GM21786 (cell line): ENCODE data around the gene SERINC2.

Experiments
- ATAC-seq: cut with Tn5 transposase; IDR thresholded peaks from one replicate; pipeline ENCODE4 v1.9.1; 2021; ENCODE audit not compliant: unreplicated experiment

The SERINC2 gene

DNA sequence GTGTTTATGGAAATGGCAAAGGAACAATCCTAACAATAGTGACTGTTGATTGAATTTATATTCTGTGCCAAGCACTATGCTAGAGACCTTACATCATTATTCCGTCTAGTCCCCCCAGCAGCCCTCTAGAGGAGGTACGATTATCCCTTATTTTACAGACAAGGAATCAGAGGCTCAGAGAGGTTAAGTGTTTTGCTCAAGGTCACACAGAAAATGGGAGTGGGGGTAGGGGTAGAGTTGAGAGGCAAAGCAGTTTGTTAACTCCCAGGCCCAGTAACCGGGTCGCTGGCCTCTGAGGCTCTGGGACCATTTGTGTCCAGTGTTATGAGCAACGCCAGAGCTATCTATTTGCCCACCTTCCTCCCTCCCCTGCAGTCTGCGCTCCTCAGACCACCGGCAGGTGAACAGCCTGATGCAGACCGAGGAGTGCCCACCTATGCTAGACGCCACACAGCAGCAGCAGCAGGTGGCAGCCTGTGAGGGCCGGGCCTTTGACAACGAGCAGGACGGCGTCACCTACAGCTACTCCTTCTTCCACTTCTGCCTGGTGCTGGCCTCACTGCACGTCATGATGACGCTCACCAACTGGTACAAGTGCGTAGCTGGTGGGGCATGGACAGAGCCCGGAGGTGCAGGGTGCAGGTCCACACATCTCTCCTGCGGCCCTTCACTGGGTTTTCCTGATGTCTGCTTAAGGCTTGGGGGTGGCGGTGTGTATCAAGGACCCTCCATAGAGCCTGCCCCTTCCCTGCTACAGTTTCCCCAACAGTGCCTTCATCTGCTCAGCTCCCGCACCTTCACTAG lies 19.8 kb downstream of the SERINC2 start:
- ATAC-seq: no peak

DNA sequence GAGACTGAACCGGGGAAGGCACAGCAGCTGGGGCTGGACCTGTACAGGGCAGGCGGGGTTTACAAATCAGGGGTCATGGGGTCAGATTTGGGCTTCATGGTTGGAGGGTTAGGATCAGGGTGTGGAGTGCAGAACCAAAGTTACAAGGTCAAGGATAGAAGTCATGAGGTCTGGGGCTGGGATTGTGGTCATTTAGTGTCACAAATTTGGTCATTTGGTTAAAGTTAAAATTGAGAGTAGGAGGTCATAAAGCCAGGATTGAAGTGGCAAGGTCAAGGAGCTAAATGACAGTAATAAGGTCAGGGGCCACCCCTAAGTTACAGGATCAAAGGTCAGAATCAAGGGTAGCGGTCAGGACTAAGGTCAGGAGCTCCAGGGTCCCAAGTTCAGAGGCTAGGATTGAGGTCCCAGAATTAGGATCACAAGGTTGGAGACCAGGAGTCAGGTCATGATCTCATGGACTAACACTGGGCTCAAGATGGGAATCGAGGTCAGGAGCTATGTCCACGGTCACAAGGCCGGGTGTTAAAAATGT lies 20.4 kb downstream of the SERINC2 start:
- no peak for ATAC-seq

DNA sequence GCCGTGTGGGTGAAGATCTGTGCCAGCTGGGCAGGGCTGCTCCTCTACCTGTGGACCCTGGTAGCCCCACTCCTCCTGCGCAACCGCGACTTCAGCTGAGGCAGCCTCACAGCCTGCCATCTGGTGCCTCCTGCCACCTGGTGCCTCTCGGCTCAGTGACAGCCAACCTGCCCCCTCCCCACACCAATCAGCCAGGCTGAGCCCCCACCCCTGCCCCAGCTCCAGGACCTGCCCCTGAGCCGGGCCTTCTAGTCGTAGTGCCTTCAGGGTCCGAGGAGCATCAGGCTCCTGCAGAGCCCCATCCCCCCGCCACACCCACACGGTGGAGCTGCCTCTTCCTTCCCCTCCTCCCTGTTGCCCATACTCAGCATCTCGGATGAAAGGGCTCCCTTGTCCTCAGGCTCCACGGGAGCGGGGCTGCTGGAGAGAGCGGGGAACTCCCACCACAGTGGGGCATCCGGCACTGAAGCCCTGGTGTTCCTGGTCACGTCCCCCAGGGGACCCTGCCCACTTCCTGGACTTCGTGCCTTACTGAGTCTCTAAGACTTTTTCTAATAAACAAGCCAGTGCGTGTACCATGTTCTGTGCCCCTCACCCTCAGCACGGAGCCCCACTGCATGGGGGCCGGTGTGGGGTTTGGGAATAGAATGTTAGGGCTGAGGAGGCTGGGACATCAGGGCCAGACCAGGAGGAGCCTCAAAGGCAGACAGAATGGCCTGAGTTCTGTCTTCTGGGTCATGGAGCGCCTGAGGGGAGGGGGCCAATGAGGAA lies 21.3 kb downstream of the SERINC2 start:
- no peak for ATAC-seq

DNA sequence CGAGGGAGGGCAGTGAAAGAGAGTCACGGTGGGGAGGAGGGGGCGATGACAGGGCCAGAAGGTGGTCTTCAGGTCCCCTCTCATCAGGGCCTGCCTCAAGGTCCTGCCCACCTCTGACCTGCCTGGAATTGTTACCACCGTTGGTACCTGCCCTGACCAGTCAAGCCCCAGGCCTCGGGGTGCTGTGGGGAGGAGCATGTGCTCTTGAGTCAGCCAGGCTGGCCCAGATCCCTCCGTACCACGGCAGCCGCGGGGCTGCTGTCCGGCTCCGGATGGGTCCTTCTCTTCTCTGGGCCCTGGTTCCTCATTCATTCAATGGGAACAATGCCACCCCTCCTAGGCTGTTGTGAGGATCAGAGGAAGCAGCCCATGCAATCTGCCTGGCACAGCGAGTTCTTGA lies 22.0 kb downstream of the SERINC2 start:
- ATAC-seq: no peak

DNA sequence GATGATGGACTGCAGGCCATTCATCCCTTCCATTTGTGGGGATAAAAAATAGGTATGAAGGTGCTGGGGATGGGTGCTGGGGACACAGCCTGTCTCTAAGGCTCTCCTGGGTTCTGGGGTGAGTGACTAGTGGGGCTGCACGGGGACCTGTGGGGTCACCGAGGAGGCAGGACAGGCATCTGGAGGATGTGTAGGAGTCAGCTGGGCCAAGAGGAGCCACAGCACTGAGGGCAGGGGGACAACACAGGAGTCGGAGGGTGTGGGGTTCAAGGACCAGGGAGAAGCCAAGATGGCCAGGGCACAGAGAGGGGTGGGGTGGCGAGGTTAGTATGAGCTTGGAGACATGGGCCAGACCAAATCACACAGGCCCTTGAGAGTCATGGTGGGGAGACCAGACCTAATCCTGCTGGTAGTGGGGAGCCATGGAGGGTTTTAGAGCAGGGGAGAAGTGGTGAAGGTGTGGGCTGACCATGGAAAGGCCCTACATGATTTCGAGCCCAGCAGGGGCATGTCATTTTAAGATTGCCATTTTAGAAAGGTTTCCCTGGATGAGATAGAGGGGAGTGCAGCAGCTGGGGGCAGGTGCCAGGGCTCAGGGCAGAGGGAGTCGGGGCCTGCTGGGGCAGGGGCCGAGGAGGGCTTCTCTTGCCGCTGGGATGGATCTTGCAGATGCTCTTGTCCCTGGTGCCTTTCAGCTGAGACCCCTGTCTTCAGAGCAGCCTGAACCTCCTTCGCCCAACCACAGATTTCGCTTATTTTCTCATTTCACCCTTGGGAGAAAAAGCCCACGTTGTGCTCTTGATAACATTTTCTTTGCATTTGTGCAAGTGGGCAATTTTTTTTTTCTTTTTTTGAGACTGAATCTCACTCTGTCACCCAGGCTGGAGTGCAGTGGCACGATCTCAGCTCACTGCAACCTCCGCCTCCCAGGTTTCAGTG lies 22.7 kb downstream of the SERINC2 start:
- no peak for ATAC-seq

DNA sequence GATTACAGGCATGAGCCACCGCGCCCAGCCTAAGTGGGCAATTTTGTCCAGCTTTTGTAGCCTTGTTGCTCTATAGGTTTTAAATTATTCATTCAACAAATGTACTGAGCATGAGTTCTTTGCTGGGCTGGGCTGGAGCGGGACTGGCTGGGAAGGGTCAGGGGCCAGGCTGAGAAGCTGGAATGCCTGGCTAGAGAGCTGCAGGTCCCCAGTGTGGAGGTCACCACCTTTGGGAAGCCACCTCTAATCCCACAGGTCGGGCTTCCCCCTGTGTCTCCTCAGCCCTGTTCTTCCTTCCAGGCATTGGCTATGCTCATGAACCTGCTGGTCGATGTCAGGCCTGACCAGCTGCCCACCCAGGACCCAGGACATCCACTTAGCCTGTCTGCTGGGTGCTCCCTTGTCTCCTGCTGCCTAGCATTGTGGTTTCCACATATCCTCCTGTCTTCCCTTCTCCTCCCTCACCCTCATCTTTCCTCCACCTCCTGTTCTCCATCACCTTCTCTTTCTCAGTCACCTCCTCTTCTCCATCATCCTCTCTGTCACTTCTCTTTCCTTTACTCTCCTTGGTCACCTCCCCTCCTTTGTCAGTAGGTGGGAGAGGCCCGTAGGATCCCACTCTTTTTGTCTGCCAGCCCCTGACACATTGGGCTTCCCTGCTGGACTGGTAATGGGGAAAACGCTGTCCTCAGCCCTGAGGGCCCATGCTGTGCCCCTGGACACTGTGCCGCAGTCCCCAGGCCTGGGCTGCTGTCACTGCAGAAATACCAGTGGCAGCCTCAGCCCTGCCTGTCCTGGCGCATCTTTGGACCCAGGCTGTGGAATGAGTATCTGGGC lies 23.8 kb downstream of the SERINC2 start:
- ATAC-seq: no peak

DNA sequence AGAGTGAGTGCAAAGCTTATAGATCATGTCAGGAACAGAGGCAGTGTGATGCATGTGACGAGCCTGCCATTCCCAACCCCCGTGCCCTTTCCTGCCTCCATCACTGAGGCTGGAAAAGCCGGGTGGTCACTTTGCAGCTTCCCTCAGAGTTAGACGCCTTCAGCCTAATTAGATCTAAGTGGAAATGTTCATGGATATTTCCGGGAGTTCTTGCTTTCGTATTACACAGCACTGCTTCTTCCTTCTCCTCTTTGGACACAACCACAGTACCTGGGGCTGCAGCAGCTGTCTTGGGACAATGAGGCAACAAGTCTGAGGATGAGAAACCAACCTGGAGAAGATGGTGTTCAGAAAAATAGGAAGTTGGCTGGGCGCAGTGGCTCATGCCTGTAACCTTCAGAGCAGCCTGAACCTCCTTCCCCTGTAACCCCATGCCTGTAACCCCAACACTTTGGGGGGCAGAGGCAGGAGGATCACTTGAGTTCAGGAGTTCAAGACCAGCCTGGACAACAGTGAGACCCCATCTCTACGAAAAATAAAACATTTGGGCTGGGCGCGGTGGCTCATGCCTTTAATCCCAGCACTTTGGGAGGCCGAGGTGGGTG lies 24.5 kb downstream of the SERINC2 start:
- ATAC-seq: no peak

DNA sequence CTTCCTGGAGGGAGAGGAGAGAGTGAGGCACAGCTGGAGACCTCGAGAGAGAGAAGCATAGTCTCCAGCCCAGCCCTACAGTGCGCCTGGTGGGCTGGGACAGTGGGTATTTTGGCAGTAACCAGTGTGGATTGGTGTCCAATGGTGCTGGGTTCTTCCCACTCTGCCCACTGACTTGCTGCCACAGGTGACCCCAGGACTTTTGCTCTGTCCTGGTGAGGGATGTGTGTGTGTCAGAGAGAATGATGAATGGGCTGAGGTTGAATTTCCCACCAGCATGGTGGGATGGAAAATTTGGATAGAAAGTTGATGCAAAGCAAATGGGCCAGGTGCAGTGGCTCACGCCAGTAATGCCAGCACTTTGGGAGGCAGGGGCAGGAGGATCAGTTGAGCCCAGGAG lies 26.3 kb downstream of the SERINC2 start:
- ATAC-seq: no peak

DNA sequence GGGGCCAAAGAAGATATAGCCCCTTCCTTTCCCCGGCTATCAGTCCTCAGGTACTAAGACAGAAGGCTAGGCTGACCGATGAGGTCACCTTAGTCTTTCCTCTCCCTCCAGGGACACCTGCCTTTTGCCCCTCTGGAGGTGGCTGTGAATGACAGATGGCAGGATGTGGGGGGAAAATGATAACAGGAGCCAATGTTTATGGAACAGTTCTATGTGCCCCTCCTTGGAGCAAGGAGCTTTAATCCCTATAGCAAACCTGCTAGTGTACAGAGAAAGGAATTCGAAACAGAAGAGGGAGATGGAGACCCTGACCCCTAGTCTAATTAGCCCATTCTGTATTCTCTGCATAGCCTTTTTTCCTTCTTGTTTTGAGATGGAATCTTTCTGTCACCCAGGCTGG lies 28.1 kb downstream of the SERINC2 start:
- no peak for ATAC-seq

DNA sequence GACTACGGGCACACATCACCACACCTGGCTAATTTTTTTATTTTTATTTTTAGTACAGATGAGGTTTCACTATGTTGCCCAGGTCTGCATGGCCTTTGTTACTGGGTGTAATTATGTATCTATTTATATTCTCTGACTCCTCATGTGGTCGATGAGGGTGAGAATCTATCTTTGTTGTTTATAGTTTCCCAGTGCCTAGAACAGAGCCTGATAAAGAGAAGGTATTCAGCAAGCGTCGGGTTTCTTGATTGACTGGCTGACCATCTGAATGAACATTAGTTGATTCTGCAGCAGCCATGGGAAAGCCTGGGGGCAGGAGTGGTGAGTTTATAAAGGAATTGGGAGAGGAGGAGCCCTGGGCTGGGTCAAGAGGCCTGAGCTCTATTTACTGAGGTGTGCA lies 28.5 kb downstream of the SERINC2 start:
- no peak for ATAC-seq

DNA sequence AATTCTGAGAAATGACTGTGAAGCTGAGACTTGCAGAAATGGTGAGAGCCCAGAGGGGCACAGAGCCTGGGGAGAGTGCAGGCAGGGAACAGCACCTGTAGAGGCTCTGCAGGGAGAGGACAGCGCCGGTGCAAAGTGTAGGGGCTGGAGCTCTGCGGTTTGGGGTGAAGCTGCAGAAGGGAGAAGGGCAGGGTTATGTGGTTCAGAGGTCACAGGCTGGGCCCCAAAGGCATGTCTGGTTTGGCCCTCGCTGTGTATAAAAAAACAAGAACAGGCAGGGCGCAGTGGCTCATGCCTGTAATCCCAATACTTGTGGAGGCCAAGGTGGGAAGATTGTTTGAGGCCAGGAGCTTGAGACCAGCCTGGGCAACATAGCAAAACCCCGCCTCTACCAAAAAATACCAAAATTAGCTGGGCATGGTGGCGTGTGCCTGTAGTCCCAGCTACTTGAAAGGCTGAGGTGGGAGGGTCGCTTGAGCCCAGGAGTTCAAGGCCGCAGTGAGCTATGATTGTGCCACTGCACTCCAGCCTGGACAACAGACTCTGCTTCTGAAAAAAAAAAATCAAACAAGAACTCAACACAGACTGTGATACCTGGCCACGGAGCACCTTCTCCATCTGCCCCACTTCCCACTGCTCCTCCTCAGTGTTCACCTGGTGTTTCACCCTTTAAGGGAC lies 29.1 kb downstream of the SERINC2 start:
- no peak for ATAC-seq

DNA sequence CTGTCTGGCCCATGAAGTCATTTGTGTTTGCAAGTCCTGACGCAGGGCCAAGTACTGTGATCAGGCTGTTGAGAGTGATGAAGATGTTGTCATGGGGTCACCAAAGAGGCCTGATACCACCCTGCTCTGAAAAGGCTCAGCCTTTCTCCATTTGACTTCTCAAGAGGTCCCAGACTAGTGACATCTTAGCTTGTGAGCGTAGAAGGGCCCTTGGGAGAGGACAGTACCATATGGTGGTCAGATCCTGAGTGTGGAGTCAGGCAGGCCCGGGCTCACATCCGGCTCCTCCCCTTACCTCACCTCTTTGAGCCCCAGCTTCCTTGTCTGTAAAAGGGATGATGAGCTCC lies 29.6 kb downstream of the SERINC2 start:
- no peak for ATAC-seq

DNA sequence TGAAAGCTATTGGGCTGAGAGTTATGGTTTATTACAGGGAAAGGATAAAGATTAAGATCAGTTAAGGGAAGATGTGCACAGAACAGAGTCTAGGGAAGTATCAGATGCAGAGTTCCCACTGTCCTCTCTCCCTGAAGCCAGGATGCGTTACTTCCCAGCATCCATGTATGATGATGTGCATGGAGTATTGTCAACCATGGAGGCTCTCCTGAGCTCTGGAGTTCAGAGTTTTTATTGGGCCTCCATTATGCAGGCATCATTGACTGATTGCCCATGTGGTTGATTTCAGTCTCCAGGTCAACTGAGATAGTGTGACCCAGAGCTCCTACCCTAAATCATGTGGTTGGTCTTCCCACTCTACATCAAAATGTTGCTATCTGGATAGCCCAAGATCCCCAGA lies 30.7 kb downstream of the SERINC2 start:
- ATAC-seq: no peak

DNA sequence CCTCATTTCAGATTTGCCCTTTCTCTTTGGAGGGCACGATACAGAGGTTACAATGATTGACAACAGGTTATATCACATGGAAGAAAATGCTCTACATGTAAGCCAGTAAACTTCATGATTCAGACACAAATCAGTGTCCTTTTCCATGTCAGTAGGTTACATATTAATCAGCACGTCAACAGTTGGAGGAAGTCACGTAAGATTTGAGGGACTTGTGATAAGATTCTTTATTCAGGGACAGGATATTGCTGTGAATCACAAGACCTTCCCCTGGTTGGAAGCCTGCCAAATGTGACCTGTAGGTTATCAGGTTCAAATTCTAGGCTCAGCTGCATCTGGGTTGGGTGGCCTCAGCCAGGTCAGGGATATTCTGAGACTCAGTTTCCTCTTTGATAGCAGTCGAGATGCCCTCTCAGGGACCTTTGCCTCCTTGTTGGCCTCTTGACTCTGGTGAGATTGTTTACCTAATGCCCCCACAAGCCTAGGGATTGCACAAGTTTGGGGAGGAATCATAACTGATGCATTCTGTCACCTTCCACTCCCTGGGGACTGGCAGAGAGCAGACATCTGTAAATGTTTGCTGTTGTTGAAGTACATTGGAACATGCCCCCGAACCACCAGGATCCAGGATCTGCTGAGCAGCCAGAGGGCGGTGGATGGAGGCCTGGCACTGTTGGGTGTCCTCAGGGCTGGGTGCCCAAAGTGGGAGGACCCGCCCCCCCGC lies 31.9 kb downstream of the SERINC2 start:
- ATAC-seq: no peak

DNA sequence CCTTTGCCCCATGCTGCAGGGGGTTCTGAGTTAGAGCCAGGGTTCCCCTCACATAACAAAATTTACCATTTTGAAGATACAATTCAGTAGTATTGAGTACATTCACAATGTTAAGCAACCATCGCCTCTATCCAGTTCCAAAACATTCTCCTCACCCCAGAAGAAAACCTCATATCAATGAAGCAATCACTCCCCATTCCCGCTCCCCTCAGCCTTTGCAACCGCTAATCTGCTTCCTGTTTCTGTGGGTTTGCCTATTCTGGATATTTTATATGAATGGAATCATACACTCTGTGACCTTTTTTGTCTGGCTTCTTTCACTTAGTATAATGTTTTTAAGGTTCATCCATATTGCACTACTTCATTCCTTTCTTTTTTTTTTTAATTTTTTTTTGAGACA lies 32.9 kb downstream of the SERINC2 start:
- no peak for ATAC-seq

DNA sequence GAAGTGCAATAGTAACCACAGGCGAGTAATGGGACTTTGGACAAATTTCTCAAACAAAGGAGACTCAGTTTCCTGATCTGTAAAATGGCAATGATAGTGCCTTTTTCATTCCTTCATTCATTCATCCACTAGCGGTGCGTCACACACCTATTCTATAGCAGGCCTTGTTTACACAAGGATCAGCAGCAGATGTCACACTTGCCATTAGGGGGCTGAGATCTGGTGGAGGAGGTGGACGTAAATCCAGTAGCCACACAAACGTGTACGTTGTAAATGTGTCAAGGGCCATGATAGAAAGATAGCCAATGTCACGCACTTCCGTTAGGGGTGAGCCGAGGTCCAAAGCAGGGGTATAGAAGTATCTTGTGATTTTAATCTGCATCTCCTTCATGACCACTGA lies 34.2 kb downstream of the SERINC2 start:
- ATAC-seq: no peak

DNA sequence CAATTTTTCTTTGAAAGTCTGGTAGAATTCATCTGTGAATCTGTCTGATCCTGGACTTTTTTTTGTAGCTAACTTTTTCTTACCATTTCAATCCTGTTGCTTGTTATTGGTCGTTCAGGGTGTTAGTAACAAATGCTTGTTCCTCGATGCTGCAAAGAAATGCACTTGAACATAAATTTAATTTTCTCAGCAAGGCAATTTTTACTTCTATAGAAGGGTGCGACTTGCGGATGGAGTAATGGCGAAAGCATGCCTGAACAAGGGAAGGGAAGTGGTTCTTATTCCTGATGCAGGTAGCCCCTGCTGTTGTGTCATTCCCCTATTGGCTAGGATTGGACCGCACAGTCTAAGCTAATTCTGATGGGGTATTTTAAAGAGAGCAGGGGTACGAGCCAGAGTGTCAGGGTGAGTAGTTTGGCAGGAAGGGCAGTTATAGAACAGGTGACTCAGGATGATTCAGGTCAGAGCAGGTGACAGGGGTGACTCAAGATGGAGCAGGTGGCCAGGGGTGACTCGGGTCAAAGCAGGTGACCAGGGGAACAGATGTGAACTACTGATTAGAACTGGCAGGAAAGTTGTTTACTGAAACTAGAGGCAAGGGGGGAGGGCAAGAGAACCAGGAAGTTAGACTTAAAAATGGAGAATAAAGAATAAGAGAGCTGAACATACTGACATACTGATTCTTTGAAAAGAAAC lies 40.5 kb downstream of the SERINC2 start:
- ATAC-seq: no peak

DNA sequence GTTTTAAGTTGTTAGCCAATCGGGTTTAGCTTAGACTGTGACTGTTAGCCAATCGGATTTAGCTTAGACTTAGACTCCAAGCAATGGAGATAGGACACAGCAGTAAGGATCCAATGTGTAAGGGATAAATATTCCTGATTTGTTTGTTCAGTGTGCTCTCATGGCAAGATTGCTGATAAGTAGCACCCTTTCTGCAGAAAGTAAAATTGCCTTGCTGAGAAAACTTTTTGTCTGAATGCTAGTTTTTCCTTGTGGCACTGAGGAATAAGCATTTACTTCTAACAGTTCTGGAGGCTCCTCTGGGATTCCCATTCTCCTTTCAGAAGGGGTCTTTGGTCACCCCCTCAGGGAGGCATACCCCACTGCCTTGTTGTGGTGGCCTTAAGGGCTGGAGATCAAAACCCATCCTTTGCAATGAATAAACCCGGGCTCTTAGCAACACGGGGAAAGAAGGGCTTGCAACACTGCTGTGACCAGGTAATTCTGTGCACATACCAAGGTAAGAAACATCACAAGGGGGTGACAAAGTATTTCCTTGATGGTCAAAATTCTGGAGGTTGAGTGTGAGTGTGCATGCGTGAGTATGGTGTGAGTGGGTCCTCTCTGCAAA lies 45.4 kb downstream of the SERINC2 start:
- no peak for ATAC-seq
